Measurements from ENCODE around the gene S100A8. TPM values are rescaled to one million over a fixed set of nuclear protein-coding genes. Genes with fewer than 3 reads are reported as not detected.

The S100A8 gene
- total RNA-seq, 1 experiment from 2014 or later, result 1.4 TPM

DNA sequence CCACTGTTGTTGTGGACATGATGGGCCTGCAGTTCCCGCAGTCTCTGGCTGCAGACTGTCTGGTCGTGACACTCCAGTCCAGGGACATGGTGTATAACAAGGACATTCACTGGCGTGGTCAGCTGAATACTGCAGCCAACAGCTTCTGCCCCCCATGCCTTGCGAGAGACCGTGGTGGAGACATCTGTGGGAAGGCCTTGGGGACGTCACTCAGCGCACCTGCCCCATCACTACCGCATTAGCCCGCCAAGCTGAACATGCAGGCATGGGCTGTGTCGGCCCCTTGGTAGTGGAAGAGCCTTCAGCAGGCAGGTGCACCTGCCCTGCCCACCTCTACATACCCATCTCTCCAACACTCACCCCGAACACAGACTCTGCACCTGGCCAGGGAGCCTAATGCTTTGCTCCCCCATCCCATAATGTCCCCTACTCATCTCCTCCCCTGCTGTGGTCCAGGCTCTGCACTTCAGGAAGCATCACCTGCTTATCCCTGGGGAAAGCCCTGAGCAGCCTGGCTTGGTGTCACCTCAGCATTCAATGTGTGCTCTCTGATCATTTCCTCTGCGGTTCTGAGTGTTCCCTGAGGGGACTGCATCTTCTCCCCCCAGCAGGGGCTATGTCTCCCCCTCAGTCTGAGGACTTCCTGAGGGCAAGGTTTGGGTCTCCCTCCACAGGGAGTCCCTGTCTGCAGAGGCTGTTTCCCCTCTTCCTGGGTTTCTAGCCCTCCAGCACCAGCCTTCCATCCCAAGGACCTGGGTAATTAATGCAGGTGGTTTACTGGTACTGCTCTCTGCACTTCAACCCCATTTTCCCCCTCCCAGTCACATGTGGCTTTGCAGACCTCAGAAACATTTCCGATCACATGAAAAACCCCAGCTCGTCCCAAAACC is 45.4 kb downstream of the S100A8 start:
- BruUV-seq (replicated peaks), result no TSS peak
- no peak overlapping the region for H2AFZ ChIP-seq (ENCODE audit: low read depth, low read length, poor library complexity, severe bottlenecking)
- no peaks in the 10 kb centered on the region for H4K20me1 ChIP-seq (ENCODE audit: insufficient read depth)
- peaks cover 54% of the 10 kb centered on the region for H3K27me3 ChIP-seq (ENCODE audit: insufficient read depth, low read length)
- H3K4me3 ChIP-seq (replicated peaks in 1 of 2; ENCODE audit: low read depth in 1 of 2, low read length in 2 of 2), result no peak overlapping the region
- intact Hi-C loops (cut with micrococcal nuclease), result no loop called here
- ATAC-seq (no peak), DNase-seq (ENCODE audit: low read depth, low spot score) (no peak)
- no peak overlapping the region for H3K9ac ChIP-seq (ENCODE audit: low read length)
- TF ChIP-seq SP1 (IDR thresholded peaks at IDR 0.05; ENCODE audit: low read depth), result no peak
- TF ChIP-seq REST (IDR thresholded peaks at IDR 0.05; ENCODE audit: low read depth), result no peak
- TF ChIP-seq EZH2 (IDR thresholded peaks at IDR 0.05), result no peak
- TF ChIP-seq ZNF274 (IDR thresholded peaks at IDR 0.05; ENCODE audit: low read depth, low read length), result no peak
- TF ChIP-seq TCF7L2 (IDR thresholded peaks at IDR 0.05; ENCODE audit: borderline replicate concordance, extremely low read depth, insufficient read depth, insufficient read length), result no peak
- TF ChIP-seq CEBPB (IDR thresholded peaks at IDR 0.05; ENCODE audit: low read depth), result no peak
- TF ChIP-seq SRF (IDR thresholded peaks at IDR 0.05; ENCODE audit: low read depth), result no peak
- no peak for TF ChIP-seq EGR1 (IDR thresholded peaks at IDR 0.05; ENCODE audit: low read depth)
- no peak for TF ChIP-seq ZFX (IDR thresholded peaks at IDR 0.05)
- no peak for TF ChIP-seq ELF1 (IDR thresholded peaks at IDR 0.05; ENCODE audit: borderline replicate concordance, low read depth)
- TF ChIP-seq FOSL1 (IDR thresholded peaks at IDR 0.05; ENCODE audit: low read depth), result no peak
- TF ChIP-seq JUND (IDR thresholded peaks at IDR 0.05), result no peak
- TF ChIP-seq SIN3A (IDR thresholded peaks at IDR 0.05; ENCODE audit: low read depth), result no peak
- CTCF ChIA-PET, result no interaction called here
- H3K9me3 ChIP-seq (ENCODE audit: control insufficient read depth in 1 of 2, insufficient read depth in 1 of 2, low read depth in 1 of 2, low read length in 2 of 2), result no peaks in the 10 kb centered on the region
- no peaks in the 10 kb centered on the region for H3K79me2 ChIP-seq (ENCODE audit: insufficient read depth, low read length)
- RAD21 ChIA-PET (ENCODE audit: low non-redundant PET in 1 of 2, low total read pairs in 2 of 2, uncharacterized antibody in 2 of 2, unreplicated experiment in 2 of 2), result no interaction called here
- no peak overlapping the region for H3K27ac ChIP-seq (ENCODE audit: low read depth, low read length)
- H3K9me2 ChIP-seq (ENCODE audit: insufficient read depth), result no peaks in the 10 kb centered on the region
- no peak overlapping the region for H3K4me2 ChIP-seq (ENCODE audit: low read length)
- POLR2A ChIA-PET, result no interaction called here
- H3K36me3 ChIP-seq (ENCODE audit: control insufficient read depth in 1 of 2, insufficient read depth in 2 of 2, low read length in 2 of 2), result no peaks in the 10 kb centered on the region
- H3K4me1 ChIP-seq (ENCODE audit: control insufficient read depth in 1 of 2, insufficient read depth in 2 of 2, low read length in 2 of 2), result no peaks in the 10 kb centered on the region

Measured in HCT116 (cell line).